HG02852 (cell line): ENCODE data around the gene ELOVL2.

Experiments
- ATAC-seq: cut with Tn5 transposase; IDR thresholded peaks from one replicate; pipeline ENCODE4 v1.9.1; 2021; ENCODE audit warnings: mild to moderate bottlenecking, moderate library complexity; ENCODE audit not compliant: unreplicated experiment

The ELOVL2 gene

GRCh38 chr6:11062083-11062482 is 18.0 kb upstream of the ELOVL2 start:
- no peak for ATAC-seq

GRCh38 chr6:11058406-11058805 is 14.3 kb upstream of the ELOVL2 start:
- no peak for ATAC-seq

DNA sequence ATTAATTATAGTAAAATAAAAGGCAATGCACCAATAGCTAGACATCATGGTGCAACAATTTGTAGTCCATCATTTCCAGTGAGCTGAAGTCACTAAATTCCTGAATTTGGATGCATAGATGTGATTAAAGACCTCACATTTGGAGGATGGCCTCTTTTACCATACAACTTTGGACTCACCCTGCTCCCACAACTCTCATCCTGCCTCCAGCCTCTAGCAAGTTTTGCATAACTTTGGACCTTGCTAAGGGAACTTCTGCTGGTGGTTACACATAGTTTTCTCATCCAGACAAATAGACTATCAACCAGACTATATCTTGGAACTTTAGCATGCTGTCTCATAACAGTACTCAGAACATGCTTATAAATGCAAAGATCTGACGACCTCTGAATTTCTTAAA is 12.8 kb upstream of the ELOVL2 start:
- ATAC-seq, result no peak

- ATAC-seq, result no peak
Observed at GRCh38 chr6:11055127-11055627, 11.1 kb upstream of the ELOVL2 start.

DNA sequence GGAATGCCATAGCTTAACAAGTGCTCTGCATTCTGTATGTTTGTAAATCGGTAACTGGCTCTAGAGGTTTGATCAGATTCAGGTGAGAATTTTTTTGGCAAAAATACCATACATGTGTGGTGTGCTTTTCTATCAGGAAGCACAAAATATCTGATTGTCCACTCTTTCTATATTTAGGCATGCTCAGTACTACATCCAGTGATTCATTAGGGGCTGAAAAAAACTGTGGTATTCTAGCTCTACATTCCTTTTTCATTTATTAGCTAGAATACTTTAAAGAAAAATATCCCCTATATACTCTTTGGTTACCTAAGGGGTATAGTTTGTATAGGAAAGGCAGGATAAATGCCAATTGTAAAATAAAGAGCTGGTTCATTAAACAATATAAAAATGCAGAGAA is 10.6 kb upstream of the ELOVL2 start:
- ATAC-seq, result no peak

GRCh38 chr6:11053307-11053706 is 9.2 kb upstream of the ELOVL2 start:
- no peak for ATAC-seq

DNA sequence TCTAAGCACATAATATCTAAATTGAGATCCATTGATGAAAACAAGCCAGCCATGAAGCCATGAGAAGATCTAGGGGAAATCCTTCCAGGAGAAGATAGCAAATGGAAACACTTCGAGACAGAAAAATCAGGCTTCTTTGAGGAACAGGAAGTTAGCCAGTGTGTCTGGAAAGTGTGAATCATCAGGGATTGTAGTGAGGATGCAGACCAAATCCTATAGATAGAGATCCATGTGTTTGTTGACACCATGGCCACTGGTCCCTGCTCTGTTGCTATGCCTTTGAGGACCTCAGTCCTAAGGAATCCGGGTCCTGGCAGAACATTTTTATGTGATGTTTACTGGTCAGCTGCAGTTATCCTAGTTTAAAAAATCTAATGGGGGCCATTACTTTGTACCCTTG is 6.6 kb upstream of the ELOVL2 start:
- ATAC-seq, result no peak

DNA sequence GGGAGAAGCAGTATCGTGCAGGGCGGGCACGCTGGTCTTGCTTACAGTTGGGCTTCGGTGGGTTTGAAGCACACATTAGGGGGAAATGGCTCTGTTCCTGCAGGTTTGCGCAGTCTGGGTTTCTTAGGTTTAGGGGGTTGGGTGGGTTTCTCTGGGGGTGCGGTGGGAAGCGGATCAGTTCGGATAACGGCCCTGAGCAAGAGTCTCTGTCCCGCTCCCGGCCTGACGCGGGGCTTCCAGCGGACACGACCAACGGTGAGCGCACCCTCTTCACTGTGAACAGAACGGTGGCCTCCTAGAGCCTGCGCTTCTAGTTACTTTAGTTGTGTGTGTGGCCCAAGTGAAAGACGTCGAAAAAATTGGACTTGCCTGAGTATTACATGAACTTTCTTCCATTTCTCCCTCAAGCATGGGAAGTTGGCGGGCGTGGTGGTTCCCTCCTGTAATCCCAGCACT is 635 bp upstream of the ELOVL2 start:
- ATAC-seq, result no peak

DNA sequence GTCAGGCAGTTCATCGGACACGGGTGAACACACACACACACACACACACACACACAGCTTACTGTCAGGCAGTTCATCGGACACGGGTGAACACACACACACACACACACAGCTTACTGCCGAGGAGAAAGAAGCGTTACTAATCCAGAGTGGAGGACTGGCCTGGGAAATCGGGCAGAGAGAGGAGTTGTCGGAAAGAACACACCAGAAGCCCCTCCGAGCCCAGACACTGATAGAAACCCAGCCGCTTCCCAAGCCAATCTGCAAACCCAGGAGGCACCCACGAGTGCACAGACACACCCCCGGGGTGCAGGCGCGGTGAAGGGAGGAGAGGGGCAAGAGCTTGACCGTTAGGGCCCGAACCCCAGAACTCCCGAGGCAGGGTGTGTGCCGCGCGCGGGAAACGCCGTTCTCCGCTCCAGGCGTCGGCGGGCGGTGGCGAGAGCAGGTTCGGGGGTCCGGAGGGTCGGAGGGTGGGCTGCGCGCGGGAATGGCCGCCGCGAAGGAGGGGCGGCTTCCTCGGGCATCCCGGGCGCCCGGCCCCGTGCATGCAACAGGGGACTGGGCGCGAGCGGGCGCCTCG is 636 bp downstream of the ELOVL2 start:
- ATAC-seq, result peak; percentile 26

GRCh38 chr6:11042750-11043377 is 1.2 kb downstream of the ELOVL2 start:
- no peak for ATAC-seq

DNA sequence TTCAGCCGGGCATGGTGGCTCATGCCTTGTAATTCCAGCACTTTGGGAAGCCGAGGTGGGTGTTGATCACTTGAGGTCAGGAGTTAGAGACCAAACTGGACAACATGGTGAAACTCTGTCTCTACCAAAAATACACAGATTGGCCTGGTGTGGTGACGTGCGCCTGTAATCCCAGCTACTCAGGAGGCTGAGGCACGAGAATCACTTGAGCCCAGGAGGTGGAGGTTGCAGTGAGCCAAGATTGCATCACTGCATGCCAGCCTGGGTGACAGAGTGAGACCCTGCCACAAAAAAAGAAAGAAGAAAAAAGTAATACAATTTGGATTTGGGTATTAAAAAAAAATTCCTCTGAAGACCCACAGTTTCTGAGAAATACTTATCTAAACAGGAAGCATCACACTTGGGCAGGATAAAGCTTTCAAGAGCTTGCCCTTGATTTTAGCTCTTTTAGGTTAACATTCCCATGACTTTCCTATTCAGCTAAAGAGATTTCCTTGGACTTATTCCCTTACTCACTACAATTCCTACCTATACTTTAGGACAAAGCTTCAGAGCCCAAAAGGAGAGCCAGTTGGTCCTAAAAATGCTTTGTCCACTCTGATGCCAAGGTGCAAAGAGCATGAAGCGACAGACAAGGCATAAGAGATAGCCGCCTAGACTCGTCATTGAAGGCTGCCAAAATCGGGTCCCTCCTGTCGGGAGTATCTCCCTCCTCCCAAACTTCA is 1.9 kb downstream of the ELOVL2 start:
- no peak for ATAC-seq

GRCh38 chr6:11040134-11040533 is 4.0 kb downstream of the ELOVL2 start:
- no peak for ATAC-seq

DNA sequence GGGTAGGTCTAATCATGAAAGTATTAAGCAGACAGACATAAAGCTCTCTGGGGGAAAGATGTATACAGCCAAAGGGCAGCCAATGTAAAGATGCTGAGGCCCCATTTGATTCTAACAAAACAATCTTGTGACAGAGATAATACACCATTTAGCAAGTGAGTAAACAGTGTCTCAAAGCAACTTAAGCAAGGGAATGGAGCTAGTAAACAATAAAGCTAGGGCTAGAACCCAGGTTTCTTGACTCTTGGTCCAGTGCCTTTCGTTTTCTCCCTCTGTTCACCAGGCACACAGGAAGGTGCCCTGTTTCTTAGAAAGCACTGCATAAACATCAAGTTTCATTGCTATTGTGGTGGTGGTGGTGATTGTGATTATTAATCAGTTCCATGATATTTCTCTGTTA is 5.1 kb downstream of the ELOVL2 start:
- no peak for ATAC-seq

DNA sequence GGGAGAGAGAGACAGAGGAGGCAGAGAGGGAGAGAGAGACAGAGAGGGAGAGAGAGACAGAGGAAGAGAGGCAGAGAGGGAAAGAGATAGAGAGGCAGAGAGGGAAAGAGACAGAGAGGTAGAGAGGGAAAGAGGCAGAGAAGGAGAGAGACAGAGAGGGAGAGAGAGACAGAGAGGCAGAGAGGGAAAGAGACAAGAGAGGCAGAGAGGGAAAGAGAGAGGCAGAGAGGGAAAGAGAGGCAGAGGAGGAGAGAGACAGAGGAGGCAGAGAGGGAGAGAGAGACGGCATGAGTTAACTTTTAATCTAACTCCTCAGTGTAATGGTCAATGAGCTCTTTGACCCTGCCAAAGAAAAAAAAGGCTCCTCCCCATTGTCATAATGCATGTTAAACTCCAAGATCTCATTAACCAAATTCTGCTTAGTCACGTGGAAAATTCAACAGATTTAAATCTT is 7.1 kb downstream of the ELOVL2 start:
- ATAC-seq, result no peak

- ATAC-seq, result no peak
Observed at GRCh38 chr6:11036351-11036740, 7.8 kb downstream of the ELOVL2 start.

DNA sequence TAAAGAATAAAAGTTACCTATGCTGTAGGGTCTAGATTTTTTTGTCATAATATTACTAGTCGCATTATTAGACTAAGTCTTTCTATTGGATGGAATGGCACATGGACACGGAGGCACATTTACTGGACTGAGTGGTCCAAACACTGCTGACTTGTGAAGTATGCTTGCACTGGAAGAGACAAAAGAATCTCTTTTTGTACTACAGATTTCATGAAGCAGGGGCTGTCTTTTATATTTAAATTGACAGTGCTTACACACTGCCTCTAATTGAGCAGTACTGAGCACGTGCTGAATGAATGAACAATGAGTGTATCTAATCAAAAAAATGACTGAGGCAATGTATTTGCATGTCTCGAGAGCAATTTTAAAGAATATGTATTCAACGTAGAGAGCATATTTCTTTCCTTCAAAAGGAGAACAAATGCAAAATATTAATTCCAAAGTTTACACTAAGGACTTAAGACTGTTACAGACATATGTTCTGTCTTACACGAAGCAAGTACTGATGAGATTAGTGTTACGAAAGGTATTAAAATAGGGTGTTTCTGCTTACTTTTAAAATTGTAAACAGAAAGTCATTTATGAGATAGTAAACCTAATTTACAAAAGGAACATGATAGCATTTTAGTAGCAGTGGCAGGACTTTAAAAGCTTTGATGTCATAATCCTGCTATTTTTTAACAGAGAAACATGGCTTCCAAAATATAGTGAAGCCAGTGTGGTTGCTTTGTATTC is 8.3 kb downstream of the ELOVL2 start:
- no peak for ATAC-seq

DNA sequence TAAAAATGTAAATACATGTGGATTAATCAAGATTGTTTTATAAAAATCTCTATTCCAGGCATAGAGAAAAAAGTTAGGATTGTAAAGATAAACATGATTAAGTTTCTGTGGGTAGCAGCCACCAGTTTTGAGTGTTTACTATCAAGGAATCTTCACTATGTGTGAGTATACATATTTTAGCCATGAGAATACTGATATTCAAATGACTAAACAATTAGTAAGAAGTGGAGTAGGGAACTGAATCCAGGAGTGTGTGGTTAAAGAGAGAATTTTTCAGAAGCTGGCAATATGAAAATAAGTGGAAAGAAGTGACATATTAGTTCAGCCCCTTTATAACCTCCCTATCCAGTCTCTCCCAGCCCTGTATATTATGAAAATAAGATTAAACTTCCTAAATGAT is 10.3 kb downstream of the ELOVL2 start:
- no peak for ATAC-seq

DNA sequence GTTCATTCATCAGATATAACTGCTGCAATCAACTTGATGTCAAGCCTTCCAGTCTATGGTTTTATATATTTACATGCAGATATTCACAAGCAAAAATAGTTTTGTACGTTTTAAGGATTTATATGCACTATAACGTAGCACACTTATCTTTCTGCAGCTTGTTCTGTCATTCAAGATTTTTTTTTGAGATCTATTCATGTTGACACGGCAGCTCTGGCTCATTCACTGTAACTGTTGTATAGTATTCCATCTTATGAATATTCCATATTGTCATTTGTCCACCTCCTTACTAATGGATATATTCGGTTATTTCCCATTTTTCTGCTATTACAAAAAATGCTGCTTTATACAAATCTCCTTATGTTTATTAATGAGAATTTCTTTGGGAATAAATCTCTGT is 13.2 kb downstream of the ELOVL2 start:
- ATAC-seq, result no peak

- ATAC-seq, result no peak
Observed at GRCh38 chr6:11028959-11029358, 15.1 kb downstream of the ELOVL2 start.

DNA sequence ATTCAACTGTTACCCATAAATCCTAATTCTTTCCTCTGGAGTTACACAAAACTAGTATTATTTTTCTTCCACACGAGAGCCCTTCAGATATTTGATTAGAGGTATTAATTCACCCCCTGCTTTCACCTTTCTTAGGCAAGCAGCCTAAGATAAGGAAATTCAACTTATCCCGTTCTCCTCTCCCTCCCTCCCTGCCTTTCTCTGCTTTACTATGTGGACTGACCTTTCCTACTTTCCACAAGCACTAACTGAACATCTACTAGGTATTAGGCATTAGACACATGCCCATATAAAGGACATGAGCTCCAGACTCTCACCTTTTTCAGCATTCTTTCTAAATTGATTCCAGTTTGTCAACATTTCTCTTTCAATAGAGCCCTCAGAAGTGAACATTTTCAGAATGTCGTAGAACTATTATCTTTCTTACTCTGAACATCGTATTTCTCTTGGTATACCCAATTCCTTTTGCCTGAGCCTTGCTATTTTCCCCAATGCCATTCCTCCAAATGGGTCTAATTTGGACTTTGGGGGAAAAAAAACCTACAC is 16.5 kb downstream of the ELOVL2 start:
- ATAC-seq, result no peak
